OCI-LY3 (cell line): ENCODE data around the gene TENM4.

Experiments
- CTCF ChIP-seq: fragments of 200-600, 300-600 bp; sonication (generic); IDR thresholded peaks from 2 replicates; pipeline ENCODE4 v1.5.1; 2014; ENCODE audit warnings: antibody characterized with exemption, low read length, low read depth
- EZH2phosphoT487 ChIP-seq: fragments of 200-600 bp; shearing (Covaris generic); IDR thresholded peaks from 2 replicates; pipeline ENCODE4 v1.6.1; 2018; ENCODE audit warnings: antibody characterized with exemption, mixed run types, low read depth

- TF ChIP-seq CTCF (no peak), EZH2phosphoT487 (no peak)
Measured at GRCh38 chr11:78727816-78728215, 713.0 kb downstream of the TENM4 start.
